Panc1 (cell line): ENCODE data around the gene LRRC49.

Experiments
- CTCF ChIP-seq: fragments of 450-650 bp; IDR thresholded peaks from 2 replicates; pipeline ENCODE4 v1.5.1; 2017; ENCODE audit warnings: mild to moderate bottlenecking
- POLR2AphosphoS5 ChIP-seq: IDR thresholded peaks from 2 replicates; pipeline ENCODE4 v1.6.1; 2012; ENCODE audit warnings: mild to moderate bottlenecking, low read depth, low read length, moderate library complexity
- REST ChIP-seq, 2 experiments: IDR thresholded peaks; 2 replicates each; pipeline ENCODE4 v1.6.1; 2011 to 2012; ENCODE audit warnings: low read depth in 2 of 2, control low read depth in 1 of 2, low read length in 1 of 2, mild to moderate bottlenecking in 1 of 2, moderate library complexity in 1 of 2; ENCODE audit not compliant: insufficient read depth in 1 of 2
- TCF7L2 ChIP-seq: IDR thresholded peaks from 2 replicates; pipeline ENCODE4 v1.6.1; 2011; ENCODE audit warnings: mild to moderate bottlenecking, low read depth, low read length, inconsistent platforms

DNA sequence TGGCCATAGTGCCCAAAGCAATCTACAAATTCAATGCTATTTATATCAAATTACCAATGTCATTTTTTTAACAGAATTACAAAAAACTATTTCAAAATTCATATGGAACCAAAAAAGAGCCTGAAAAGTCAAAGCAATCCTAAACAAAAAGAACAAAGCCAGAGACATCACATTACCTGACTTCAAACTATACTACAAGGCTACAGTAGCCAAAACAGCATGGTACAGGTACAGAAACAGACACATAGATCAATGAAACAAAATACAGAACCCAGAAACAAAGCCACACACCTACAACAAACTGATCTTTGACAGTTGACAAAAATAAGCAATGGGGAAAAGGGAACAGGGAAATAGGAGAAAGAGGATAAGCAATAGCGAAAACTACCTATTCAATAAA is 196.1 kb downstream of the LRRC49 start:
- TF ChIP-seq POLR2AphosphoS5 (no peak), CTCF (no peak), REST (IDR thresholded peaks at IDR 0.05; ENCODE audit: insufficient read depth in 1 of 2, low read depth in 2 of 2, low read length in 1 of 2) (no peak), TCF7L2 (no peak)
